GM23248 (cell line): ENCODE results near the gene CFAP100. TPM values are rescaled to one million over a fixed set of nuclear protein-coding genes. Genes with fewer than 3 reads are reported as not detected.

ENCODE experiments used
- DNase-seq: peaks from one replicate; pipeline ENCODE4 v3.0.0-alpha.2; 2015
- H2AFZ ChIP-seq: fragments of 200-600 bp; sonication (generic); 2 replicates; pipeline ENCODE4 v1.6.1; 2016; ENCODE audit warnings: antibody characterized with exemption
- H3F3A ChIP-seq: fragments of 200-600 bp; sonication (generic); 2 replicates; pipeline ENCODE4 v1.6.1; 2016; ENCODE audit warnings: mild to moderate bottlenecking, antibody characterized with exemption, mixed run types; ENCODE audit not compliant: insufficient read depth
- H3K27ac ChIP-seq: fragments of 200-600 bp; sonication (generic); 2 replicates; pipeline ENCODE4 v1.5.1; 2016; ENCODE audit warnings: mild to moderate bottlenecking
- H3K27me3 ChIP-seq: fragments of 200-600 bp; sonication (generic); replicated peaks from 2 replicates; pipeline ENCODE4 v1.6.1; 2016; ENCODE audit warnings: mild to moderate bottlenecking; ENCODE audit not compliant: insufficient read depth
- H3K36me3 ChIP-seq: fragments of 200-600 bp; sonication (generic); 2 replicates; pipeline ENCODE4 v1.6.1; 2016; ENCODE audit warnings: low read depth, mild to moderate bottlenecking
- H3K4me1 ChIP-seq: fragments of 200-600 bp; sonication (generic); 2 replicates; pipeline ENCODE4 v1.6.1; 2016; ENCODE audit warnings: mild to moderate bottlenecking; ENCODE audit not compliant: insufficient read depth
- H3K4me2 ChIP-seq: fragments of 200-600 bp; sonication (generic); one replicate; pipeline ENCODE4 v1.6.1; 2016; ENCODE audit warnings: mild to moderate bottlenecking; ENCODE audit not compliant: unreplicated experiment
- H3K4me3 ChIP-seq: fragments of 200-600 bp; sonication (generic); 2 replicates; pipeline ENCODE4 v1.5.1; 2016; ENCODE audit warnings: mild to moderate bottlenecking
- H3K79me2 ChIP-seq: fragments of 200-600 bp; sonication (generic); 2 replicates; pipeline ENCODE4 v1.6.1; 2016; ENCODE audit warnings: mild to moderate bottlenecking; ENCODE audit not compliant: insufficient read depth
- H3K9ac ChIP-seq: fragments of 200-600 bp; sonication (generic); 2 replicates; pipeline ENCODE4 v1.6.1; 2016; ENCODE audit warnings: mild to moderate bottlenecking
- H3K9me2 ChIP-seq: fragments of 200-600 bp; sonication (generic); 2 replicates; pipeline ENCODE4 v1.6.1; 2016; ENCODE audit warnings: mixed run types, mild to moderate bottlenecking, moderate library complexity; ENCODE audit not compliant: insufficient read depth
- H3K9me3 ChIP-seq: fragments of 200-600 bp; sonication (generic); one replicate; pipeline ENCODE4 v1.6.1; 2017; ENCODE audit warnings: low read depth
- H4K20me1 ChIP-seq: fragments of 200-600 bp; sonication (generic); 2 replicates; pipeline ENCODE4 v1.6.0; 2016; ENCODE audit not compliant: insufficient read depth
- EZH2 ChIP-seq: fragments of 200-600 bp; sonication (generic); IDR thresholded peaks from 2 replicates; pipeline ENCODE4 v1.6.1; 2018; ENCODE audit warnings: antibody characterized with exemption, mild to moderate bottlenecking; ENCODE audit not compliant: insufficient read depth, poor library complexity, severe bottlenecking
- EZH2phosphoT487 ChIP-seq: fragments of 200-600 bp; sonication (generic); IDR thresholded peaks from 2 replicates; pipeline ENCODE4 v1.6.1; 2018; ENCODE audit warnings: antibody characterized with exemption, moderate library complexity, mild to moderate bottlenecking, low read depth; ENCODE audit not compliant: insufficient read depth
- WGBS, 2 experiments: methylation state at CpG; one replicate each; pipeline ENCODE4 v1.1.6; 2015 to 2017; ENCODE audit warnings: low lambda C conversion rate in 2 of 2, low coverage in 1 of 2; ENCODE audit errors: missing lambda C conversion rate in 2 of 2; 5-methylcytosine and 5-hydroxymethylcytosine counted together
- in situ Hi-C: fragments of 300-500 bp; cut with MboI; formaldehyde crosslinking; loops from 2 replicates; pipeline ENCODE4 v1.15.0; 2020
- polyA plus RNA-seq: library from polyadenylated mRNA; unstranded; fragments of >200 nt; fragmentation: Nextera tagmentation; extraction: Ambion mirVana; gene quantifications from 2 replicates; pipeline ENCODE4 v1.2.1, GENCODE V29; 2016
- total RNA-seq: library from RNA; depleted of rRNA; stranded (reverse); fragments of >200 nt; shearing (Covaris generic); gene quantifications from 2 replicates; pipeline ENCODE4 v1.2.3, GENCODE V29; 2014

Gene CFAP100
- total and polyA plus RNA-seq, 2 experiments from 2014 or later = not detected

DNA sequence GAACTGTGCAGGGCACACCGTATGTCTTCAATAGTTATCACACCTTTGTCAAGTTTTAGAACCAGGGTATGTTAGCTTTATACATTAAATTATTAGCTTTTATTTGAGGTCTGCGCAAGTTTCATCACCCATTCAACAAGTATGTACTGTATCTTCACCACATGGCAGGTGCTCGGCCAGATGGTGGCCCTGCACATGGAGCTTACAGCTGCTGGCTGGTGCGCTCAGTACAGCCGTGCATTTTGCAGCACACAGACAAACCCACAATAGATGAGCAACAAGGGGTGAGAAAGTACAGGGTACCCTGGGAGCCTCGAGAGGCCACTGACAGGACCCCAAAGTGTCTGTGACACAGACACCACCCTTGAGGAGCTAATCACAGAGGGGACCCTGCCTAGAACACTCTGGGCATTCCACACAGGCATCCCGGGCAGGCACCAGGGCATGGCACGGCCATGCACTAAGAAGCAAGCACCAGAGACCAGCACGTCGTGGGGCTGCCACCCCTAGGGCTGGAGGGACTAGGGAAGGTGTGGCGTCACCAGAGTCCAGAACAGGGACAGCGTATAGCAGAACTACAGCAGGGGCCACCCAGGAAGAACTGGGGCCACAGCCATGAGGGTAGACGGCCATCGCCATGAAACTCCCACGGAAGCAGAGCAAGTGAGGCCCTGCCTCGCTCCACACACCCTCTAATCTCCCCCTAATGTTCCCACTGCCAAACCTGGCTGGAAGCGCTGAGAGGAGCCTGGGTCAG lies 53.6 kb downstream of the CFAP100 start:
- no peak overlapping the region for H3K9ac ChIP-seq
- TF ChIP-seq EZH2phosphoT487 (no peak), EZH2 (no peak)
- DNase-seq = no peak
- peaks cover 4% of the 10 kb centered on the region; the same call in 1 of the 2 replicates for H3K36me3 ChIP-seq
- no peak overlapping the region for H3K4me3 ChIP-seq
- H3K4me1 ChIP-seq = no peaks in the 10 kb centered on the region
- no peaks in the 10 kb centered on the region for H3K9me2 ChIP-seq
- H4K20me1 ChIP-seq = no peaks in the 10 kb centered on the region
- no peaks in the 10 kb centered on the region for H3F3A ChIP-seq
- no peaks in the 10 kb centered on the region for H3K27me3 ChIP-seq
- no peaks in the 10 kb centered on the region for H3K9me3 ChIP-seq
- no peak overlapping the region for H2AFZ ChIP-seq
- H3K4me2 ChIP-seq = no peak overlapping the region
- H3K79me2 ChIP-seq = no peaks in the 10 kb centered on the region
- WGBS, 2 experiments = 92 to 96% methylated on average over 14 to 17 of the region's 17 CpGs
- in situ Hi-C loops = no loop called here
- no peak overlapping the region for H3K27ac ChIP-seq

- Histone ChIP-seq H3K79me2 (no peaks in the 10 kb centered on the region), H3K27me3 (no peaks in the 10 kb centered on the region), H3K4me2 (no peak overlapping the region), H3K4me3 (no peak overlapping the region), H3K9me3 (no peaks in the 10 kb centered on the region), H2AFZ (no peak overlapping the region), H4K20me1 (no peaks in the 10 kb centered on the region), H3K36me3 (peaks cover 5% of the 10 kb centered on the region; the same call in 1 of the 2 replicates), H3K9me2 (no peaks in the 10 kb centered on the region), H3K9ac (no peak overlapping the region), H3K27ac (no peak overlapping the region), H3K4me1 (no peaks in the 10 kb centered on the region), H3F3A (no peaks in the 10 kb centered on the region)
- in situ Hi-C loops = no loop called here
- DNase-seq = no peak
- TF ChIP-seq EZH2 (no peak), EZH2phosphoT487 (no peak)
- WGBS, 2 experiments = 90 to 92% methylated on average over 8 of the region's 8 CpGs
Measured at GRCh38 chr3:126448893-126449180, 54.1 kb downstream of the CFAP100 start.

DNA sequence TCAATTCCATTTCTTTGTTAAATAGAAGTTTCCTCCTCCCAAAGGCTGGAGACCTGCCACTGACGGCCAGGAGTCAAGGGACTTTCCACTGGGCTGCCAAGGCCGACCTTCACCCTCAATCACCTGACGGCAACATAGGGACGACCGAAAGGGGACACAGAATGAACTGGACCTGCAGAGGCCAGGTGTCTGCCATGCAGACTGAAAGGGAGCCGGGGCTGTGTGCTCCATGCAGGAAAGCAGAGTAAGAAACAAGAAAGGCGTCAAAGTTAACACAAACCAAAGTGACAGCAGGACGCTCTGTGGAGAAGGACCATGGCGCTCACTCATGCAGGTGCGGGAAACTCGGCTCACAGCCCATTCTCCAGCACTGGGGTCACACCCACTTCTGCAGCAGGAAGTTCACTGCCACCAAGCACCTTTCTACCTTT lies 54.9 kb downstream of the CFAP100 start:
- no peaks in the 10 kb centered on the region for H4K20me1 ChIP-seq
- WGBS, 2 experiments = 94 to 95% methylated on average over 11 of the region's 11 CpGs
- no peak overlapping the region for H3K4me2 ChIP-seq
- no peak for DNase-seq
- no peak overlapping the region for H3K9ac ChIP-seq
- no peaks in the 10 kb centered on the region for H3K9me2 ChIP-seq
- H3K79me2 ChIP-seq = 0 out of 2 replicates have a peak, but pooled peaks cover 2% of the 10 kb centered on the region
- no peaks in the 10 kb centered on the region for H3K4me1 ChIP-seq
- no peak overlapping the region for H3K4me3 ChIP-seq
- no peak for TF ChIP-seq EZH2phosphoT487
- no peak for TF ChIP-seq EZH2
- no peaks in the 10 kb centered on the region for H3K27me3 ChIP-seq
- in situ Hi-C loops = no loop called here
- H3F3A ChIP-seq = no peaks in the 10 kb centered on the region
- H3K36me3 ChIP-seq = peaks cover 9% of the 10 kb centered on the region; the same call in 1 of the 2 replicates
- no peak overlapping the region for H2AFZ ChIP-seq
- no peaks in the 10 kb centered on the region for H3K9me3 ChIP-seq
- no peak overlapping the region for H3K27ac ChIP-seq

GRCh38 chr3:126450219-126450618 lies 55.5 kb downstream of the CFAP100 start:
- no peak overlapping the region for H3K27ac ChIP-seq
- in situ Hi-C loops = no loop called here
- no peak overlapping the region for H3K9ac ChIP-seq
- WGBS, 2 experiments = 66 to 68% methylated on average over 9 of the region's 9 CpGs
- no peaks in the 10 kb centered on the region for H3K9me2 ChIP-seq
- peaks cover 9% of the 10 kb centered on the region; the same call in 1 of the 2 replicates for H3K36me3 ChIP-seq
- no peaks in the 10 kb centered on the region for H4K20me1 ChIP-seq
- no peaks in the 10 kb centered on the region for H3F3A ChIP-seq
- no peak overlapping the region for H3K4me3 ChIP-seq
- no peaks in the 10 kb centered on the region for H3K9me3 ChIP-seq
- no peak overlapping the region for H3K4me2 ChIP-seq
- no peak for TF ChIP-seq EZH2
- no peak for TF ChIP-seq EZH2phosphoT487
- H3K27me3 ChIP-seq = no peaks in the 10 kb centered on the region
- no peak for DNase-seq
- H2AFZ ChIP-seq = no peak overlapping the region
- H3K79me2 ChIP-seq = 0 out of 2 replicates have a peak, but pooled peaks cover 8% of the 10 kb centered on the region
- no peaks in the 10 kb centered on the region for H3K4me1 ChIP-seq
